Germinal center (tissue), 1 donor: ENCODE measurements around the gene TEKT2.

Experiments
- DNase-seq: peaks from one replicate; pipeline ENCODE4 v3.0.0; 2012; ENCODE audit warnings: mixed read lengths, low spot score

The TEKT2 gene

DNA sequence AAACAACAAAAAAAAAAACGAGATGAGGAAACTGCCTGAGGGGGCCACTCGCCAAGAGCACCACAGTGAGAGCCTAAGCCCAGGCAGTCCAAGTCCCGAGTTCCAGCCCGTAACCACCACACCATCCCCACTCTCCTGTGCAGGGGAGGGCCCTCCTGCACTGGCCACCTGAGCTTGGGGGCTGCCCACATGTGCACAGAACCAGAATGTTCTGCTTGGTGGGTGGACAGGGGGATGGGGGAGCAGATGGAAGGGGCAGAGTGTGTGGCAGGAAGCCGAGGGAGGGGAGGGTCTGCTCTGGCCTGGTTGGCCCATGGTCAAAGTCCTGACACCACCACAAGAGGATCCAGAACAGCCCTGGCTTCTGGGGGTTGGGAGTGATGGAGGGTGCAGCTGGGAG lies 22.4 kb downstream of the TEKT2 start:
- DNase-seq = no peak

DNA sequence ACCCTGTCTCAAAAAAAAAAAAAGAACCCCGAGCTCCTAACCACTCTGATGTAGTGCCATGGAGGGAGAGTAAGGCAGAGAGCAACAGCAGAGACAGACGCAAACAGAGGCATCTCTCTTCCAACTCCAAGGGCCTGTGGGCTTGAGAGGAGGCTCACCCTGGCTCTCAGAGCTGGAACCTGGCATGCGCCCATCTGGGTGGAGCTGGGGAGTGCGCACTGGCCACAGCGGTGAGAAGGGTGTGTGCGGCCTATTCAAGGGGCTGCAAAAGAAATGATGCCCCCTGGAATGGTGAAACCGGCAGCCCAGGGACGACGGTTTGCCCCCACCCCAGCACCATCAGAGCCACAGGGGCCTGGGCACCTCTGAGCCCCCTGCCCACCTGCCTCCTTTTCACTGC lies 23.5 kb downstream of the TEKT2 start:
- DNase-seq = no peak

DNA sequence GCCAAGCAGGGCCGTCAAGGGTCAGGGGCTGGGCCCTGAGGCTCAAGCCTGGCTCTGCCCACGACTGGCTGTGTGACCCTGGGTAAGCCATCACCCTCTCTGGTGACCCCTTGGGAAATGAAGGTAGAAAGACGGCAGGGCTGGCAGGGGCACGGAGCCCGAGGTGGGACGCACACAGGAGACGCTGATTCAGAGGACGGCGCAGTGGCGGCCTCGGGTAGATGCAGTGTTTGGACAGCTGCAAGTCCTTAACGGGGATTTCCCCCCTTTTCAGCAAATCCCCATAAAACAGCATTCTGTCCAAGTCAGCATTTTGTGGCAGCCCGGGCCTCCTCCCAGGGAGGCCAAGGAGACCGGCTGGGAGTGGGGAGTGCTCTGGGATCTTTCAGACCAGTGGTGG lies 24.4 kb downstream of the TEKT2 start:
- no peak for DNase-seq

DNA sequence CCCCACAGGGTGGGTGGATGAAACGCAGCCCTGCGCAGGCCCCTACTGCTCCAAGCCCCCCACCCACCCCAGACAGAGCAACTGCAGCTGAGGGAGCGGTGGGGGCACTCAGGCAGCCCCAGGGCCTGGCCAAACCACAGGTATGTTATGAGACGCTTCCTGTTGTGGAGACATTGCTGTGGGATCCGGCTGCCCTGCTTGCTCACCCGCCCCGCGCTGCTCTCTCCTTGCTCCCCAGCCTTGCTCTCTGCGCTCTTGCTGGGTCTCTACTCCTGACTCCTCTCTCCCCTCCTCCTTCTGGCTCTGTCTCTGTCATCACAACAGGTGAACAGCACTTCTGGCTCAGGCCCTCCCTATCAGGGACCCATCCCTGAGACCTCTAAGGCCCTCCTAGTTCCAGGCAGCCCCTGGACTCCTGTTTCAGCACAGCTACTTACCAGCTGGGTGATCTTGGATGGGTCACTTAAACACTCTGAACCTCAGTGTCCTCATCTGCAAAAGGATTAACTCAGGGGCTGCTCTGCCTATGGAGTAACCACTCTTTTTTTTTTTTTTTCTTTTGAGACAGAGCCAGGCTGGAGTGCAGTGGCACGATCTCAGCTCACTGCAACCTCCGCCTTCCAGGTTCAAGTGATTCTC lies 25.3 kb downstream of the TEKT2 start:
- DNase-seq = no peak

GRCh38 chr1:36111151-36111550 lies 27.3 kb downstream of the TEKT2 start:
- no peak for DNase-seq

- no peak for DNase-seq
These were observed 28.9 kb downstream of the TEKT2 start for GRCh38 chr1:36112823-36113222.

- no peak for DNase-seq
These were observed 30.5 kb downstream of the TEKT2 start for GRCh38 chr1:36114371-36114770.

DNA sequence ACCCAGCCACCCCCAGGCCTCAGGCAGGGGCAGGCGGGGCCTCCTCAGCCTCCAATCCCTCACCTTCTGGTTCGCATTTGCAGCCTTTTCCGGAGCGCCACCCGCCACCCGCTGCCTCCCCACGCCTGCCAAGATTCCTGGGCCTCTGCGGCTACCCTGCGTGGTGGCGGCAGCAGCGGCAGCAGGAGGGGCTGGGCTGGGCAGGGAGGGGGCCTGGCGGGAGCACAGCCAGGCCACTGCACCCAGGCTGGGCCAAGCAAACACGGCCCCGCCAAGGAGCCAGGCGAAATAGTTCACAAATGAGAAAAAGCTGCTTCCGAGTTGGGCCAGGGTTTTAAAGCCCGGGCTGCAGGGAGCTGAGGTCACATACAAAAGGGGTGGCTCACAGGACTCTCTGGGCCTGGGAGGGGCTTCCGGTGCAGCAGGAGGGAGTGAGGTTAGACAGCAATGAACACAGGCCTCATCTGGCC lies 31.3 kb downstream of the TEKT2 start:
- no peak for DNase-seq

GRCh38 chr1:36115931-36116330 lies 32.0 kb downstream of the TEKT2 start:
- no peak for DNase-seq

DNA sequence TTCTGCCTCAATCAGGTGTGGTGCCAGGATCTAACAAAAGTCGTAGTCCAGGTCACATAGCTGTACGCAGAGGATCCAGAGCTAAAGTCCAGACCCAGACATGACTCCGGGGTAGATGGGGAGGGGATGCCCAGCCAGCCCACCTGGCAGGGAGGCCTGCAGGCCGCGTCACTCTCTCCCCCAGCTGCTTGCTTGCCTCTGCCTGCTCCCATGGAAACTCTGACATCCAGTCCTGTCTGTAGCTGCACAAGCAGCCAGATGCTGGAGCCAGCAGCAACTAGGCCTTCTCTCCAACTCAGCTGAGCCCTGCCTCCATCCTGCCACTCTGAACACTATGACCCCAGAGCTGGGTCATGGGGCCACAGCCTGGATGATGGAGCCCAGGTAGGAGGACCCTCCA lies 33.0 kb downstream of the TEKT2 start:
- no peak for DNase-seq

GRCh38 chr1:36118447-36119204 lies 34.7 kb downstream of the TEKT2 start:
- DNase-seq = no peak

GRCh38 chr1:36119456-36119855 lies 35.6 kb downstream of the TEKT2 start:
- DNase-seq = no peak

DNA sequence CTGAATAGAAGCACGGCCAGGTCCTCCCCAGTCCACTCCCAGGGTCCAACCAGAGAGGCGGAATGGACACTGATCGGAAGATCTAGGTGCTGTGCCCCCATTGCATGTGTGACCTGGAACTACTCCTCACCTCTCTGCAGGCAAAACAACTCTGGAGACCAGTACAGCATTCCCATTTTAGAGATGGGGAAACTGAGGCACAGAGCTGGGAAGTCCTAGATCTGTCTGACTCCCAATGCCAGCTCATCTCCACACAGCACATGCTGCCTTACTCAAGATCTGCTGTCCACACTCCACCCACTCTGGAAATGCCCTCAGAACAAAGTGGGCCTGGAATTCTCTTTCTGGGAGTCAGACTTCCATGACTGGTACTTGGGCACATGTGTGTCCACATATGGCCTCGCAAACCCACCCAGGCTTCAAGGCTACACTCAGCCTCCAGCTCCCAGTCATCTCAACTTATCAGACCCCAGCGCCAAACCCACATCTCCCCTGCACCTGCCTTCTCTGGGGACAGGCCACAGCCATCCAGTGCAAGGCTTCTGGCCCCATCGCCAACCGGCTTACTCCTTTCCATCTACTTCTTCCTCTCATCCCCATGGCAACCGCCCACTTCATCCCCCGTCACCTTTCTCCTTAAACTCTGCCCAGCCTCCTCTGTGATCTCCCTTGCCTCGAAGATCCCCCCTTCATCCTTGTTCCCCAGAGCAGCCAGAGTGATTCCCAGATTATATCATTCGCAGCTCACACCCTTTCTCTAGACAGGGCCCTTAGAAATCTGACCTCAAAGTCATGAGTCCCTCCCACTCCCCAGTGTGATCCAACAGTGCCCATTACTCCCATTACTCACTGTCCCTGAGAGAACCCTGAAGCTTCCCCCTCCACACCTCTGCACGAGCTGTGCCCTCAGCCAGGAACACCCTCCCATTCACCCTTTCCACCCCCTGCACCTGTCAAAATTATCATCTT lies 38.5 kb downstream of the TEKT2 start:
- DNase-seq = no peak

DNA sequence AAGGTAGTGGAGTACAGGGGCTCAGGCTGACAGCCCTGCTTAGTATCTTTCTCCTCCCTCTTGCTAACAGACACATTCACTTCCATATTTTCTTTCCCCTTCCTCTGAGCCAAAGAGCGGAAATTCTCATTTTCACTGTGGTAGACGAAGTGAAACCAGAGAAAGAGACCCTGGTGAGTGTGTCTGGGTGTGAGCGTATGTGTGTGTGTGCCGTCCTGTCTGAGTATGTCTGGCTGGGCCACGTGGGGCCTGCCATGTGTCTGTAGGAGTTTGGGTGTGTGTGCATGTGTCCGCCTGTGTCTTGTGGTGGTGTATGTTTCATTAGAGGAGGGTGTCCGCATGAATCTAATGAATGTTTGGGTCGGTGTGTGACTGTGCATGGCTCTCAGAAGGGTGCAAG lies 39.5 kb downstream of the TEKT2 start:
- DNase-seq = peak; percentile 62

GRCh38 chr1:36124404-36125128 lies 40.7 kb downstream of the TEKT2 start:
- DNase-seq = no peak

- DNase-seq = peak; percentile 43
These were observed 41.5 kb downstream of the TEKT2 start, which contains the start of gene COL8A2 for GRCh38 chr1:36125129-36125991. Gene COL8A2 (minus strand): TSS chr1:36125222. CDS start chr1:36100242, 24,980 bp downstream.

- DNase-seq = no peak
These were observed 42.3 kb downstream of the TEKT2 start for GRCh38 chr1:36126005-36126716.

GRCh38 chr1:36126797-36127500 lies 43.1 kb downstream of the TEKT2 start:
- DNase-seq = no peak

GRCh38 chr1:36128126-36128904 lies 44.4 kb downstream of the TEKT2 start:
- no peak for DNase-seq
